ENCODE results near the gene EPAS1.

DNA sequence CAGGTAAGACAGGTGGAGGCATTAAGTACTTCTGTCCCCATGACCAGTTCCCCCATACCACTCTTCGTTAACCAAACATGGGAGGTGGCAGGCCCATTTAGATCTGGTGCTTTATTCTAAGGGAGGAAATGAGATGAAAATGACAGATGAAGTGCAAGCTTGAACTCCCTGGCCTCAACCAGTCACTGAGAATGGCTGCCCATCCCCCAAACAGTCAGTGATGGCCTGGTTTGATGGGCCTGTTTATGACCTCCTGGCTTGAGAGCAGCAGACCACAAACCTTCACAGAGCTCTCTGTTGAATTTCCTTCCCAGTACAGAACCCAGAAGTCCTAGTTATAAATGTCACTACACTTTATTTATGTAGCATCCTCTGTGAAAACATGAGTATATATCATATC is 31.1 kb downstream of the EPAS1 start:
- TF ChIP-seq, protein P1, sequence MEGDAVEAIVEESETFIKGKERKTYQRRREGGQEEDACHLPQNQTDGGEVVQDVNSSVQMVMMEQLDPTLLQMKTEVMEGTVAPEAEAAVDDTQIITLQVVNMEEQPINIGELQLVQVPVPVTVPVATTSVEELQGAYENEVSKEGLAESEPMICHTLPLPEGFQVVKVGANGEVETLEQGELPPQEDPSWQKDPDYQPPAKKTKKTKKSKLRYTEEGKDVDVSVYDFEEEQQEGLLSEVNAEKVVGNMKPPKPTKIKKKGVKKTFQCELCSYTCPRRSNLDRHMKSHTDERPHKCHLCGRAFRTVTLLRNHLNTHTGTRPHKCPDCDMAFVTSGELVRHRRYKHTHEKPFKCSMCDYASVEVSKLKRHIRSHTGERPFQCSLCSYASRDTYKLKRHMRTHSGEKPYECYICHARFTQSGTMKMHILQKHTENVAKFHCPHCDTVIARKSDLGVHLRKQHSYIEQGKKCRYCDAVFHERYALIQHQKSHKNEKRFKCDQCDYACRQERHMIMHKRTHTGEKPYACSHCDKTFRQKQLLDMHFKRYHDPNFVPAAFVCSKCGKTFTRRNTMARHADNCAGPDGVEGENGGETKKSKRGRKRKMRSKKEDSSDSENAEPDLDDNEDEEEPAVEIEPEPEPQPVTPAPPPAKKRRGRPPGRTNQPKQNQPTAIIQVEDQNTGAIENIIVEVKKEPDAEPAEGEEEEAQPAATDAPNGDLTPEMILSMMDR (IDR thresholded peaks at IDR 0.05) = no peak
- TF ChIP-seq, protein P2, sequence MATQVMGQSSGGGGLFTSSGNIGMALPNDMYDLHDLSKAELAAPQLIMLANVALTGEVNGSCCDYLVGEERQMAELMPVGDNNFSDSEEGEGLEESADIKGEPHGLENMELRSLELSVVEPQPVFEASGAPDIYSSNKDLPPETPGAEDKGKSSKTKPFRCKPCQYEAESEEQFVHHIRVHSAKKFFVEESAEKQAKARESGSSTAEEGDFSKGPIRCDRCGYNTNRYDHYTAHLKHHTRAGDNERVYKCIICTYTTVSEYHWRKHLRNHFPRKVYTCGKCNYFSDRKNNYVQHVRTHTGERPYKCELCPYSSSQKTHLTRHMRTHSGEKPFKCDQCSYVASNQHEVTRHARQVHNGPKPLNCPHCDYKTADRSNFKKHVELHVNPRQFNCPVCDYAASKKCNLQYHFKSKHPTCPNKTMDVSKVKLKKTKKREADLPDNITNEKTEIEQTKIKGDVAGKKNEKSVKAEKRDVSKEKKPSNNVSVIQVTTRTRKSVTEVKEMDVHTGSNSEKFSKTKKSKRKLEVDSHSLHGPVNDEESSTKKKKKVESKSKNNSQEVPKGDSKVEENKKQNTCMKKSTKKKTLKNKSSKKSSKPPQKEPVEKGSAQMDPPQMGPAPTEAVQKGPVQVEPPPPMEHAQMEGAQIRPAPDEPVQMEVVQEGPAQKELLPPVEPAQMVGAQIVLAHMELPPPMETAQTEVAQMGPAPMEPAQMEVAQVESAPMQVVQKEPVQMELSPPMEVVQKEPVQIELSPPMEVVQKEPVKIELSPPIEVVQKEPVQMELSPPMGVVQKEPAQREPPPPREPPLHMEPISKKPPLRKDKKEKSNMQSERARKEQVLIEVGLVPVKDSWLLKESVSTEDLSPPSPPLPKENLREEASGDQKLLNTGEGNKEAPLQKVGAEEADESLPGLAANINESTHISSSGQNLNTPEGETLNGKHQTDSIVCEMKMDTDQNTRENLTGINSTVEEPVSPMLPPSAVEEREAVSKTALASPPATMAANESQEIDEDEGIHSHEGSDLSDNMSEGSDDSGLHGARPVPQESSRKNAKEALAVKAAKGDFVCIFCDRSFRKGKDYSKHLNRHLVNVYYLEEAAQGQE (IDR thresholded peaks at IDR 0.05) = no peak
- no peak for TF ChIP-seq EP300 (IDR thresholded peaks at IDR 0.05)
- no peak for TF ChIP-seq MAZ (IDR thresholded peaks at IDR 0.05; ENCODE audit: borderline replicate concordance, low read depth, low read length)
